ENCODE measurements around the gene TRIM2.

Gene TRIM2

DNA sequence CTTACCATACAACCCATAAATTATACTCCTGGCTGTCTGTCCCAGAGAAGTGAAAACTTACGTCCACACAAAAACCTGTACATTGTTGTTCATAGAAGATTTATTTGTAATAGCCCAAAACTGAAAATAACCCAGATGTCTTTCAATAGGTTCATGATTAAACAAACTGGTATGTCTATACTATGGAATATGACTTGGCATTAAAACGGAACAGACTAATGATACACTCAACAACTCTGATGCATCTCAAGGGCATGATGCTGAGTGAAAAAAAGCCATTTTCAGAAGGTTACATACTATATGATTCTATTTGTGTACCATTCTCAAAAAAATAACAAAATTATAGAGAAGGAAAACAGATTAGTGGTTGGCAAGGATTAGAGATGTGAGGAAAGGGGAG, 128.7 kb downstream of the TRIM2 start:
- DNase-seq (ENCODE audit: low read depth in 2 of 2) = peak; percentile 53 to 54

- no peak for DNase-seq (ENCODE audit: low read depth in 2 of 2)
These were observed 129.6 kb downstream of the TRIM2 start for GRCh38 chr4:153333874-153334273.

- no peak for DNase-seq (ENCODE audit: low read depth in 2 of 2)
These were observed 131.4 kb downstream of the TRIM2 start for GRCh38 chr4:153335665-153336064.

DNA sequence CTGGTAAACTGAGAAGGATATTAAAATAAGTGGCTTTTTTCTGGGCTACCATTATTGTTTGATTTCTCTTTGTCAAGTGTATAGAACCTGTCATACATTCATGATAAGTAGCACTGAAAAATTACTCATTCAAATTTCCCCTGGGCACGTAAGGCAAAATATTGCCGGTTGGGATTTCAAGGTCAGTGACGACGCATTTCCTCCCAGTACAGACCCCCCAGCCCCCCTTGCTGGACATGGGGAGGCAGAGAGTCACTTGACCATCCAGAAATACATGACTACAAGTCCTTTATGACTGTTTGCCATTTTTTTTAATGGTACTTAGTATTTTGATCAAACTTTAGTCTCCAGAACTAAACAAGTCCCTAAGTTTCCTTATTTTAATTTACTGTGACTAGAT, 133.4 kb downstream of the TRIM2 start:
- DNase-seq (ENCODE audit: low read depth in 2 of 2) = no peak

DNA sequence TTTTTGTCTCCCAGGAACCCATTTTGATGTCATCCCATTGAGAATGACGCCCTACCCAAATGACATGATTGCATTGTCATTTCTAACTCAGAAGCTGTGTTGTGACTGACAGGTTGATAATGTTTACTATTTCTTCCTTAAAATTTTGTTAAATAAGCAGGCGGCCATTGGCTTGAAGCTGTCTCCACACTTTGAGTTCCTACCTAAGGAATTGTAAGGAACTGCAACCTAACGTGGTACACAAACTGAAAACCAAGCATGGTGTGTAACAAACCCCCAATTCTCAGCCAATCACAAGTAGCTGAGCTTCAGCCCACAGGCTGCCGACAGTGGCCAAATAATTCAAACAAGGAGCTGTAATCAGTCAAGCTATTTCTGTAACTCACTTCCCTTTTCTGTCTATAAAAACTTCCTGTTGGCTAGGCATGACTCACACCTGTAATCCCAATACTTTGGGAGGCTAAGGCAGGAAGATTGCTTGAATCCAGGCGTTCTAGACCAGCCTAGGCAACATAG, 137.4 kb downstream of the TRIM2 start:
- no peak for DNase-seq (ENCODE audit: low read depth in 2 of 2)

DNA sequence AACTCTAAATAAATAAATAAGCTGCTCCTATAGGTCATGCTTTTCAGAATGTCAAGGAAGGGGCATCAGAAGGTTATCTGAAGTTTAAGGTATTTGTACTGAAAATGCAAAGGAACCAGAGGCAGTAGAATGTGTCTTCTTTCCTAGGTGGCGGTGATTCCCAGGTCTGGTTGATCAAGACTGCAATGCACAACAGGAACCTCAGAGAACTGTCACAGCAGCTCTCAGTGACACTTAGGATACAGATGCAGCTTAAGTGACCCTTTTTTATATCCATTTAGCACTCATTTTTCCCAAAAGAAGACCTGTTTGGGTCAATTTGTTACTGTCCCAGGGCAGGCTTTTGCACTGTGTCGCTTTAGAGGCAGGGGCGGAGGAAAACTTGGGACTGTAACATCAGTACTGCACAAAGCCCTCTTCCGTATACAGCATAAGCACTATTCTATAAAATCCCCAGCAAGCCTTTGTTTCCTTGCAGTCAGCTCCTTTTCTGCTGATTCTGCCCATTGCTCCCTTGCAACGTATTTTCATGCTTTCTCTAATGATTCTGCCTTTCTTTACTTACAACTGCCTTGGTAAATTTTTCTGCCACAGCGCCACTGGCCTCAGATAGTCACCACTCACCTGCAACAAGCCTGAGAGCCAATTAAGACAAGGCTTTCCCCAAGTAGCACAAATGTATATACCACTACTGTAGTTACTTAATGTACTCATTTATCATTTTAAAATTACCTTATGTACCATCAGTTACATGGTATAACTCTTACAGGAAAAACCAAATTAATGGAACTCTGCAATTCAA, 138.7 kb downstream of the TRIM2 start:
- DNase-seq (ENCODE audit: low read depth in 2 of 2) = no peak

GRCh38 chr4:153344131-153345011, 140.1 kb downstream of the TRIM2 start, which contains the start of gene MND1:
TSS of gene MND1 (plus strand) at chr4:153344688. CDS start at chr4:153344738, 50 bp downstream.
- DNase-seq (ENCODE audit: low read depth in 2 of 2) = peak; percentile 46 to 56

GRCh38 chr4:153345012-153345981, 141.1 kb downstream of the TRIM2 start:
- no peak for DNase-seq (ENCODE audit: low read depth in 2 of 2)

DNA sequence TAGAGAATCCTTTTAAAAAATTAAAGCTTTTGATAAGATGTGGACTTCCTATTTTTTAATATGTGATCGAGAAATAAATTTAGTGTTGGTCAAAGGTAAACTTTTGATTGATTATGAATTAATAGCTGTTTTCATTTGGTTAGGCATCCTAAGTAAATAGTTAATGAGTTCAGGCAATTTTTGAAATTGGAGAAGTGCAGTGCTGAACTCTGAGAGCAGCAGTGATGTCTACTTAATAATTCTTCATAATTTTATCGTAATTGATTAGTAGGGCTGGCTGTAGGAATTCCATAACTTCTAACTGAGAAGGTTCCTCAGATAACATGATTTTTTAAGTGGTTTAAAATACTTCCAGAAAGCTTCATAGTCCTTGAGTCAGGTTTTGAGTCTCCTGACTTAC, 141.8 kb downstream of the TRIM2 start:
- DNase-seq (ENCODE audit: low read depth in 2 of 2) = no peak

GRCh38 chr4:153346563-153346962, 142.3 kb downstream of the TRIM2 start:
- no peak for DNase-seq (ENCODE audit: low read depth in 2 of 2)

DNA sequence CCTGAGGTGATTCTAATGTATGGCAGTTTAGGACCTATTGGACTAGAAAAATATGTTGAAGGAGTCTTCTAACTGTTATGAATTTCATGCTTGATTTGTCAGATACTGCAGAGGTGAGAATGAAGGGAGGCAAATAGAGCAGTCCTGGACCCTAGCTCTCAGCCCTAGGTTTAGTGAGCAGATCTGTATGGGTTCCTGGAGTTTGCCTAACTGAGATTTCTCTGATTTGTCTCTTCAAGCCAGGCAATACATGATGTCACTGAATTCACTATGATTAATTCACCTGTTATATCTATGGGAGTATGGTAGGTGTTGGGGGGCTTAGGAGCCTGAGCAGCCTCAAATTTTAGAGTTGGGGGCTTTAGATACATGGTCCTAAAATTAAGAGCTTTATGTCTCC, 142.9 kb downstream of the TRIM2 start:
- no peak for DNase-seq (ENCODE audit: low read depth in 2 of 2)

GRCh38 chr4:153348006-153348405, 143.8 kb downstream of the TRIM2 start:
- DNase-seq (ENCODE audit: low read depth in 2 of 2) = no peak

- DNase-seq (ENCODE audit: low read depth in 2 of 2) = no peak
These were observed 145.1 kb downstream of the TRIM2 start for GRCh38 chr4:153349206-153349805.

DNA sequence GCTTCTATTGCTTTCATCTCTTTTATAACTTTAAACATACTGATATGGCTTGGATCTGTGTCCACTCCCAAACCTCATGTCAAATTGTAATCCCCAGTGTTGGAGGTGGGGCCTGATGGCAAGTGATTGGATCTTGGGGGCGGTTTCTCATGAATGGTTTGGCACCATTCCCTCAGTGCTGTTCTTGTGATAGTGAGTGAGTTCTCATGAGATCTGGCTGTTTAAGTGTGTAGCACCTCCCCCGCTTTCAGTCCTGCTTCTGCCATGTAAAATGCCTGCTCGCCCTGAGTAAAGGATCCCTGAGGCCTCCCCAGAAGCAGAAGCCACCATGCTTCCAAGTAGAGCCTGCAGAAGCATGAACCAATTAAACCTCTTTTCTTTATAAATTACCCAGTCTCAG, 157.9 kb downstream of the TRIM2 start:
- no peak for DNase-seq (ENCODE audit: low read depth in 2 of 2)

GRCh38 chr4:153364061-153364460, 159.8 kb downstream of the TRIM2 start:
- no peak for DNase-seq (ENCODE audit: low read depth in 2 of 2)

DNA sequence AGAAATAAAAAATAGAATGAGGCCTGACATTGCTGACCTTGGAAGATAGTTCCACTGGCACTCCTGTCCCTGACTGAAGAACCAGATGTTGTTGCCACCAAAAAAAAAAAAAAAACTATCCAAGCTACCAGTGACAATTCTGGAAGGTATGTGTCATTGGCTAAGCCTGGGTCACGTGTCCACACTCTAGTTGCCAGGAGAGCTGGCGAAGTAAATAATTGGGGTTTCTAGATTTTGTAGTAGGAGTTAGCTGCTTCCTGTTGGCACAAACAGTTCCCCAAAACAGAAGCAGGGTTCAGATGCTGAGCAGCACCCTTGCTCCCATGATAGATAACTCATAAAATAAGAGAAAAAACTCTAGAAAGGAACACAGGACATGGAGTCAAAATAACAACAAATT, 160.8 kb downstream of the TRIM2 start:
- no peak for DNase-seq (ENCODE audit: low read depth in 2 of 2)

GRCh38 chr4:153366486-153366885, 162.2 kb downstream of the TRIM2 start:
- DNase-seq (ENCODE audit: low read depth in 2 of 2) = no peak

DNA sequence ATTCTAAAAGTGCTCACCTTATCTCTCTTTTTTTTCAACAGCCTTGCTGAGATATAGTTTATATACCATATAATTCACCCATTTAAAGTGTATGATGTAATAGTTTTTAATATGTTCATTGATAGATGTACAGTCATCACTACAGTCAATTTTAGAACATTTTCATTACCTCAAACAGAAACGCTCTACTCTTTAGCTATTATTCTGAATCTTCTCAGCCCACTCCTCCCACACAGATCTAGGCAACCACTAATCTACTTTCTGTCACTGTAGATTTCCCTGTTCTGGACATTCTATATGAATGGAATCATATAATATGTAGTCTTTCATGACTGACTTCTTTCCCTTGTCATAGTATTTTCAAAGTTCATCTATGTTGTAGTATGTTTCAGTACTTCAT, 162.8 kb downstream of the TRIM2 start:
- DNase-seq (ENCODE audit: low read depth in 2 of 2) = no peak

DNA sequence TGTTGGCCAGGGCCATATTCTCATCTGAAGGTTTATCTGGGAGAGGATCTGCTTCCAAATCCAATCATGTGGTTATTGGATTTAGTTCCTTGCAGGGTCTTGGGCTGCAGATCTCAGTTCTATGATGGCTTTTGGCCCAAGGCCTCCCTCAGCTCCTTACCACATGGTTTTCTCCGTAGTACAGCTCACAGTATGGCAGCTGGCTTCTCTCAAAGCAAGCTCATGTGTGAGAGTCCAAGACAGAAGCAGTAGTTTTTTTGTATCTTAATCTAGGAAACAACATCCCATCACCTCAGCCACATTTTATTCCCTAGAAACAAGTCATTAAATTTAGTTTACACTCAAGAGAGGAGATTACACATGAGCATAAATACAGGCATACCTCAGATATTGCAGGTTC, 164.8 kb downstream of the TRIM2 start:
- DNase-seq (ENCODE audit: low read depth in 2 of 2) = no peak

GRCh38 chr4:153371701-153372234, 167.5 kb downstream of the TRIM2 start:
- DNase-seq (ENCODE audit: low read depth in 2 of 2) = no peak

All from fibroblast of skin of left quadriceps (primary cell).